NB4 (cell line): ENCODE measurements around the gene LZTS2.

Experiments
- CTCF ChIP-seq: IDR thresholded peaks from one replicate; pipeline ENCODE4 v1.5.1; 2012; ENCODE audit warnings: low read depth, low read length
- MYC ChIP-seq: IDR thresholded peaks from 2 replicates; pipeline ENCODE4 v1.6.1; 2011; ENCODE audit warnings: low read depth, low read length
- POLR2A ChIP-seq: IDR thresholded peaks from 2 replicates; pipeline ENCODE4 v1.6.1; 2011; ENCODE audit warnings: mild to moderate bottlenecking; ENCODE audit not compliant: insufficient read length; ENCODE audit errors: extremely low read depth

DNA sequence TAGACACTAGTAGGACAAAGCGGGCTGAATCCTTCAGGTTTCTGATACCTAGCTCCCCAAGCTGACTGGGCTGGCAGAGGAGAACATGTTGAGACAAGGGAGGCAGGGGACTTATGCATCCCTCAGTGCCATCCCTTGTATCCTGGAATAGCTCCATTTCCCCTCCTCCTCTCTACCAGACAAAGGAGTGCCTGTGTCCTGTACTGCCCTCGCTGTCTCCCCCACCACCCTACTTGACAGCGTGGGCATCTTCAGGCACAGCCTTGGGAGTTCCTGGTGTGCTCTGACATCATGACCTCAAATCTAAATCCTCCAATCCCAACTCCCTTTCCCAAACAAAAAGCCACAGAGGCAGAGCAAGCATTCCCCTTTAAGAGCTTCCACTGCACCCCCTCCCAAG lies 40.5 kb downstream of the LZTS2 start:
- no peak for TF ChIP-seq CTCF
- TF ChIP-seq POLR2A, result no peak
- no peak for TF ChIP-seq MYC
